GM18907 (cell line): ENCODE results near the gene SKAP1.
"Not testable (repeated sequence)": the region's sequence is repeated elsewhere in the genome, so short reads cannot be mapped to it uniquely, and the experiment has no call there.

ENCODE experiments used
- ATAC-seq: cut with Tn5 transposase; IDR thresholded peaks from one replicate; pipeline ENCODE4 v1.9.1; 2021; ENCODE audit warnings: mild to moderate bottlenecking, moderate library complexity; ENCODE audit not compliant: unreplicated experiment

SKAP1 gene

GRCh38 chr17:48449335-48449734 lies 19.3 kb upstream of the SKAP1 start:
- ATAC-seq = not testable (repeated sequence)

DNA sequence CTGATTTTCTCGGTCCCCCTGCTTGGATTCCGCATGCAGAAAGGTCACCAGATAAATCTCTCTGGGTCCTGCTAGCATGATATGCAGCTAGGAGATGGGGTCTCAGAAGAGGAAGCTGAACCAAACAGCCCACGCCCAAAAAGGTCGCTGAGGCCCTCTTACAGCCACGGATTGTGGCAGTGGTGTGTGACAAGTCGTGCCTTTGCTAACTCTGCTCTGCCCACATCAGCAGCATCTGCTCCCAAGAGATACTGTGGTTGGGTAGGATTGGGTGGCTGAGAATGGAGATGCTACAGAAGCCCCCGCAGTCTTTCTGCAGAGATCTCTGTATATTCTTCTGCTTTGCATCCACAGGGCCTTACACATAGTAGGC lies 15.2 kb upstream of the SKAP1 start:
- no peak for ATAC-seq

- no peak for ATAC-seq
These were observed 14.7 kb upstream of the SKAP1 start for GRCh38 chr17:48444516-48445247.

- no peak for ATAC-seq
These were observed 13.7 kb upstream of the SKAP1 start for GRCh38 chr17:48443712-48444111.

GRCh38 chr17:48442819-48443218 lies 12.8 kb upstream of the SKAP1 start:
- ATAC-seq = no peak

DNA sequence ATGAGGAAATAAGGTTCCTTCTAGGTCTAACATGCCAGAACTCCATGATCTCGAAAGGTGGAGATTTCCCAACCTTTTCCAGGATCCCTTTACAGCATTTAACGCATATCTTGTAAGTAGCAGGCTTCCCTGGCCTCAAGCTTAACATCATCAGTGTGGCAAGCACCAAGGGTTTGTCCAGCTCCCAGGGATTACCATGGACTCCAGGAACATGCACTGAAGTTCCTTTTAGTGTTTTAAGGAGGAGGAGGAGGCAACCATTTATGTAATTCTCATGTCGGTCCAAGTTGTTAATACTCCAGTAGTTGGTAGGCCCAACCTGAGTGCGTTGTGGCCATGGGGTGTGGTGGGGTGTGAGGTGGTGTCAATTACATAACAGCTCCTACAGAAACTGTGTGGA lies 11.8 kb upstream of the SKAP1 start:
- ATAC-seq = no peak

DNA sequence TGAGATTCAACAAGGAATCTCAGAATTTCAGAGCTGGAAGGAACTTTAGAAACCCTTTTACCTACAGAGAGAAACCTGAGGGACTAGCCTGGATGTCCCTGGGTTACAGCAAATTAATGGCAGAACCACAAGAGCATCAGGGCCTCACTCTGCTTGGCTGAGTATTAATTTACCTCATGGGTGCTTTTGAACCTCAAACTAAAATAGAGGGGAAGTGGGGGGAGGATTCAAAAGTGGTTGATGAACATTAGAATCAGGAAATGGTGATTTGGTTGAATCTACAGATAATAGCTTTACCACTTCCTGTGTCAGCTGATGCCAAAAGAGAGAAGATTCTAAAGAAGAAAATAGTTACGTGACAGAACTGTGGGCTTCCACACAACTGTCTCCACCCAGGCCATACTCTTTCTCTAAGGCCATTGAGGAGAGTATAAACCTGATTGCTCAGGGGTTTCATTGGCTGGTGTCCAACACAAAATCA lies 11.3 kb upstream of the SKAP1 start:
- ATAC-seq = peak; percentile 70

DNA sequence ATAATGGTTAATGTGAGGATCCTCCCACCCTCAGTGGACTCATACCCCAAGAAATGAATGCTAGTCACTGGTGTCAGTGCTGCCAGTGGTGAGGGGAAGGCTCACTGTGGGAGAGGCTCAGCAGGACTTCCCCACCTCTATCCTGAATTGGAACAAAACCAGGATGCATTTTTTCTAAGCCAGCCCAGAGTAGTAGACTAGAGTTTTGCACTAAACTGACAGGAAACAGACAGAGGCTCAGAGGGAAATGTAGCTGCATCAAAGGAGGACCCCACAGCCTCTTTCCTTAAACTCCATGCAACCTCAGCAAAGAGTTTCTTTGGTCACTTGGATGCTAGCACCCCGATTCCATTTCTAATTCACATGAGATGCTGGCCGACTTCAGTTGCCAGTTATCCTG lies 10.7 kb upstream of the SKAP1 start:
- no peak for ATAC-seq

- peak; percentile 44 for ATAC-seq
These were observed 10.0 kb upstream of the SKAP1 start for GRCh38 chr17:48439875-48440505.

GRCh38 chr17:48439110-48439850 lies 9.3 kb upstream of the SKAP1 start:
- ATAC-seq = no peak

DNA sequence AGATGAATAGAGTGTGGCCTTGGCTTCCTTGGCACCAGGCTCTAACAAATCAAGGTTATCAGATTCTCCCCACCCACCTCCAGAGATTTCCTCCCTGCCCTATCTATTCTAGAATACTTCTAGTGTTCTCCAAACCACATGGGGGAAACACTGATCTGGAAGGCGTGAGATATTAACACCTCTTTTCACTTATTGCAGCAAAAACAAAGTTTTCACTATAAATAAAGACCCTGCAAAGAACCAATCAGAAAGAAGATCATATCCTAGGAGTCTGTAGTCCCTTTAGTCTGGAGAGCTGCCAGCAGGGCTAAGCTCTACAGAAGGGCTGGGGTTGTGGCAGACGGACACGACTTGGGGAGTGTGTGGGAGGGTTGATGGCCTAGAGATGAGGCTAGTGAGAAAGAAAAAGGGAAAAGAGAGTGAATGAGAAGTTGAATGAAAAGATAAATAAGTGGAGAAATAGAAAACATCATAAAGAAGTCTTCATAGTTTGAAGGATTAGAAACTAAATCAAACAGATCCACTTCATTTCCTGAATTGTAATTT lies 8.6 kb upstream of the SKAP1 start:
- no peak for ATAC-seq

DNA sequence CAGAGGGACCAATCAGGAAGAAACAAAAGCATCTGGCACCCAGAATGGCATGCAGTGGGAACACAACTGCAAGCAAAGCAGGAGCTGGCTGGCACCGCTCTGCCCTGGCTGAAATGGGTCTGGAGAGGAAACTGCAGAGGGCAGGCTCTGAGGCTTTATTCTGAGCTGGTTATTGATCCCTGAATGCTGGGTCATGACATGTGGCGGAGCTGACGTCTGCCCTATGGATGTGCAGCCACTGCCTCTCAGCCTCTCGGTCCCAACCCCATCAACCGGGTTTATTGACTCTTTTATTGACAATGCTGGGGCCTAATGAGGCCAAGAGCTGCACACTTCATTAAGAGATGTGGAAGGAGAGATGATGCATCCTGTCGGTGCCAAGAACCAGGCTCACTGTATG lies 3.9 kb upstream of the SKAP1 start:
- ATAC-seq = no peak

DNA sequence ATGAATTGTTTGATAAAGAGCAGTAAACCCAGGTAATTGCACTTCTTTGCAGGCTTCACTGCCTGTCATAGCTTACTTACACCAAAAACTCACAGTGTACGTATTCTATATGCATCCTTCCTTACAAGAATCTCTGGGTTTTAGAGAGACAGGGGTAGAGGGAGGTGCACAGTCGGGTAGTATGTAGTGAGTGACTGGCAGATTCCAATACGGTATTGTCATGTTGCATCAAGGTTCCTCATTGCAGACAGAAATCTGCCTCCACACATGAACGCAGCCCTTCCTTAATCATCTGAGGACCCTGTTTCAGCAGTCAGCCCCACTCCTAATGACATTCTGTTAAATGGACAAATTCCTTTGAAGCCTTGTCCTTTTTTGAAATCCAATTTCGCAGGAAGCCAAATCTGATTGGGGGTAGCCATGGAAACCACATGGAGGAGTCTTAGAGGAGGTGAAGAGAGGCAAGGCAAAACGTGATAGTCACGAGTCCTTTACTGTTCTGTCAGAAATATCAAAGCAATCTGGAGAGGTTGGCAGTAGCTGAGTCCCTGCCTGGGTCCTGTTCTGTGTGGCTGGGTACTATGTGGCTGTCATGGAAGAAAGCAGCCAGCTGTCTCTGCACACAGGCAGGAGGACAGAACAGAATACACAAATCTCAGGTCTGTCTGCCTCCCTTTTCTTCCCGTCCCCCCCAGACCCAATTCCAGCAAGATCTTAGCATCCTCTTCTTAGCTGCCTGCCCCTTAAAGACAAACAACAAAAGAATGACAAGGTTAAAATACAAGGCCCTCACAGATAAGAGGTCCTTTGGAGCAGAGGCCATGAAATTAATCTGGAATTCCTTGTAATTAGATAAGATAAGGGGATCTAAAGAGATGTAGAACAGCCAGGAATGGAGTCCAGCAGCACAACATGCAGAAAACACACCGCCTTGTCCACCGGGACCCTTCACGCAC lies 3.1 kb upstream of the SKAP1 start:
- no peak for ATAC-seq

DNA sequence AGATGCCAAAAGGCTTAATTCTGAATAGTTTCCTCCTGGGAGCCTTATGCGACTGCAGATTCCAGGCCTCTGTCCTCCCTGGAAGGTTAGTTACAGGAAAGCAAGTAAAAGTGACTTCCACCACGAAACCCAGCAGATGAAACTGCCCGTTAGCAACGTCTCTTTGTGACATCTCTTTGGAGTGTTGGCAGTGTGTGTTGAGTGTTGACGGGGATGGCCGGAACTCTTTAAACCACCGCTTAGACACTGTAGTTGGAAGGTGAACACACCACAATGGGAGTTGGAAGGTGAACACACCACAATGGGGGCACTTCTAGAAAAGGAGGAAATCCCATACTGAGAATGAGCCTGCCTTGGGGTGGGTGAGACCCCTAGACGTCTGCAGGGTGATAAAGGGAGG lies 858 bp downstream of the SKAP1 start:
- ATAC-seq = peak; percentile 6

GRCh38 chr17:48427598-48427997 lies 2.4 kb downstream of the SKAP1 start:
- ATAC-seq = no peak

- ATAC-seq = no peak
These were observed 3.1 kb downstream of the SKAP1 start for GRCh38 chr17:48426761-48427500.

- no peak for ATAC-seq
These were observed 3.9 kb downstream of the SKAP1 start for GRCh38 chr17:48426019-48426665.

- not testable (repeated sequence) for ATAC-seq
These were observed 8.0 kb downstream of the SKAP1 start for GRCh38 chr17:48422060-48422459.

- no peak for ATAC-seq
These were observed 9.2 kb downstream of the SKAP1 start for GRCh38 chr17:48420823-48421222.
